Testis (tissue), 2 donors: ENCODE measurements around the gene SLC44A1.

Experiments
- POLR2A ChIP-seq: fragments of 450-650 bp; IDR thresholded peaks from one replicate; pipeline ENCODE4 v1.6.1; 2017; ENCODE audit warnings: antibody characterized with exemption, mild to moderate bottlenecking, moderate library complexity
- TF ChIP-seq, protein P1 (sequence below), 3 experiments: fragments of 450-650 bp in 2 of 3; fragments of 200-600 bp in 1 of 3; sonication (generic) in 1 of 3; IDR thresholded peaks; one replicate each; pipeline ENCODE4 v1.5.1; 2016 to 2019; ENCODE audit warnings: antibody characterized with exemption in 3 of 3, mild to moderate bottlenecking in 2 of 3, moderate library complexity in 1 of 3

DNA sequence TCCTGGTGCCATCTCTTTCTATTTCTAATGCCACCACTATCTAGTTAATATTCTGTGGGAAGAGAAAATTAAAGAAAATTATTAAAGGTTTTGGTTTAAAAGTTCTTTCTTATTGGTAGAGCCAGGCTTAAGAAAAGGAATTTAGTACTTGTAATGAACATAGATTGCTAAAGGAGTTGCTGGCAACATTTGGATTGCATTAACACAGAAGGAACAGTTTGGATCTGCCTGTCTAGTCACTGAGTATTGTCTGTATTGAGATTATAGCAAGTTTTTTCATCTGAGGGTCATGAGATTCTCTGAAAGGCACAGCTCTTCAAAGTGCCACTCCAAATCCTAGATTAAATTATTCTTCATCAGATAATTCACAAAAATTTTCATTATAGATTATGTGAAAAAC, 235.4 kb downstream of the SLC44A1 start:
- TF ChIP-seq, protein P1, sequence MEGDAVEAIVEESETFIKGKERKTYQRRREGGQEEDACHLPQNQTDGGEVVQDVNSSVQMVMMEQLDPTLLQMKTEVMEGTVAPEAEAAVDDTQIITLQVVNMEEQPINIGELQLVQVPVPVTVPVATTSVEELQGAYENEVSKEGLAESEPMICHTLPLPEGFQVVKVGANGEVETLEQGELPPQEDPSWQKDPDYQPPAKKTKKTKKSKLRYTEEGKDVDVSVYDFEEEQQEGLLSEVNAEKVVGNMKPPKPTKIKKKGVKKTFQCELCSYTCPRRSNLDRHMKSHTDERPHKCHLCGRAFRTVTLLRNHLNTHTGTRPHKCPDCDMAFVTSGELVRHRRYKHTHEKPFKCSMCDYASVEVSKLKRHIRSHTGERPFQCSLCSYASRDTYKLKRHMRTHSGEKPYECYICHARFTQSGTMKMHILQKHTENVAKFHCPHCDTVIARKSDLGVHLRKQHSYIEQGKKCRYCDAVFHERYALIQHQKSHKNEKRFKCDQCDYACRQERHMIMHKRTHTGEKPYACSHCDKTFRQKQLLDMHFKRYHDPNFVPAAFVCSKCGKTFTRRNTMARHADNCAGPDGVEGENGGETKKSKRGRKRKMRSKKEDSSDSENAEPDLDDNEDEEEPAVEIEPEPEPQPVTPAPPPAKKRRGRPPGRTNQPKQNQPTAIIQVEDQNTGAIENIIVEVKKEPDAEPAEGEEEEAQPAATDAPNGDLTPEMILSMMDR (IDR thresholded peaks at IDR 0.05): no peak
- no peak for TF ChIP-seq POLR2A
